IMR-90 (cell line): ENCODE measurements around the gene CYSRT1.

ENCODE experiments used
- BHLHE40 ChIP-seq: fragments of 150-350 bp; IDR thresholded peaks from 2 replicates; pipeline ENCODE4 v1.6.1; 2016; ENCODE audit warnings: mild to moderate bottlenecking, low read depth, low read length
- CEBPB ChIP-seq: IDR thresholded peaks from 2 replicates; pipeline ENCODE4 v1.6.1; 2012; ENCODE audit warnings: low read depth, low read length, improper control_type of control experiment
- MAFK ChIP-seq: IDR thresholded peaks from 2 replicates; pipeline ENCODE4 v1.6.1; 2012; ENCODE audit warnings: low read depth, low read length, improper control_type of control experiment
- MAZ ChIP-seq: IDR thresholded peaks from 2 replicates; pipeline ENCODE4 v1.6.1; 2012; ENCODE audit warnings: low read depth, mild to moderate bottlenecking, low read length, improper control_type of control experiment, moderate library complexity, borderline replicate concordance
- MXI1 ChIP-seq: IDR thresholded peaks from 2 replicates; pipeline ENCODE4 v1.6.1; 2012; ENCODE audit warnings: low read depth, mild to moderate bottlenecking, low read length, moderate library complexity, borderline replicate concordance
- NFE2L2 ChIP-seq: fragments of 150-350 bp; IDR thresholded peaks from 2 replicates; pipeline ENCODE4 v1.6.1; 2016; ENCODE audit warnings: low read depth, mild to moderate bottlenecking, low read length
- POLR2A ChIP-seq: IDR thresholded peaks from 2 replicates; pipeline ENCODE4 v1.6.1; 2012; ENCODE audit warnings: mild to moderate bottlenecking, low read depth, low read length
- RAD21 ChIP-seq: IDR thresholded peaks from 2 replicates; pipeline ENCODE4 v1.6.1; 2012; ENCODE audit warnings: low read length, improper control_type of control experiment
- RCOR1 ChIP-seq: IDR thresholded peaks from 2 replicates; pipeline ENCODE4 v1.6.1; 2012; ENCODE audit warnings: mild to moderate bottlenecking, low read length, improper control_type of control experiment; ENCODE audit not compliant: insufficient replicate concordance
- SMC3 ChIP-seq: fragments of 150-350 bp; IDR thresholded peaks from 2 replicates; pipeline ENCODE4 v1.6.1; 2016; ENCODE audit warnings: low read depth, mild to moderate bottlenecking, antibody characterized with exemption, low read length, moderate library complexity
- TF ChIP-seq, protein P1 (sequence below): conservative IDR thresholded peaks from 2 replicates; pipeline ENCODE4 v1.5.1; 2012; ENCODE audit warnings: mild to moderate bottlenecking, low read depth, low read length, improper control_type of control experiment
- TF ChIP-seq, protein P2 (sequence below): fragments of 150-350 bp; IDR thresholded peaks from 2 replicates; pipeline ENCODE4 v1.6.1; 2017; ENCODE audit warnings: mild to moderate bottlenecking, antibody characterized with exemption, low read length, low read depth
- TF ChIP-seq, protein P3 (sequence below): fragments of 150-350 bp; IDR thresholded peaks from 2 replicates; pipeline ENCODE4 v1.6.1; 2016; ENCODE audit warnings: low read depth, mild to moderate bottlenecking, low read length, moderate library complexity, borderline replicate concordance

GRCh38 chr9:137232101-137232500, 7.1 kb downstream of the CYSRT1 start:
- TF ChIP-seq, protein P1, sequence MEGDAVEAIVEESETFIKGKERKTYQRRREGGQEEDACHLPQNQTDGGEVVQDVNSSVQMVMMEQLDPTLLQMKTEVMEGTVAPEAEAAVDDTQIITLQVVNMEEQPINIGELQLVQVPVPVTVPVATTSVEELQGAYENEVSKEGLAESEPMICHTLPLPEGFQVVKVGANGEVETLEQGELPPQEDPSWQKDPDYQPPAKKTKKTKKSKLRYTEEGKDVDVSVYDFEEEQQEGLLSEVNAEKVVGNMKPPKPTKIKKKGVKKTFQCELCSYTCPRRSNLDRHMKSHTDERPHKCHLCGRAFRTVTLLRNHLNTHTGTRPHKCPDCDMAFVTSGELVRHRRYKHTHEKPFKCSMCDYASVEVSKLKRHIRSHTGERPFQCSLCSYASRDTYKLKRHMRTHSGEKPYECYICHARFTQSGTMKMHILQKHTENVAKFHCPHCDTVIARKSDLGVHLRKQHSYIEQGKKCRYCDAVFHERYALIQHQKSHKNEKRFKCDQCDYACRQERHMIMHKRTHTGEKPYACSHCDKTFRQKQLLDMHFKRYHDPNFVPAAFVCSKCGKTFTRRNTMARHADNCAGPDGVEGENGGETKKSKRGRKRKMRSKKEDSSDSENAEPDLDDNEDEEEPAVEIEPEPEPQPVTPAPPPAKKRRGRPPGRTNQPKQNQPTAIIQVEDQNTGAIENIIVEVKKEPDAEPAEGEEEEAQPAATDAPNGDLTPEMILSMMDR: no peak
- TF ChIP-seq POLR2A: no peak
- no peak for TF ChIP-seq NFE2L2
- TF ChIP-seq MAZ: no peak
- TF ChIP-seq RAD21: no peak
- TF ChIP-seq RCOR1: no peak
- TF ChIP-seq, protein P2, sequence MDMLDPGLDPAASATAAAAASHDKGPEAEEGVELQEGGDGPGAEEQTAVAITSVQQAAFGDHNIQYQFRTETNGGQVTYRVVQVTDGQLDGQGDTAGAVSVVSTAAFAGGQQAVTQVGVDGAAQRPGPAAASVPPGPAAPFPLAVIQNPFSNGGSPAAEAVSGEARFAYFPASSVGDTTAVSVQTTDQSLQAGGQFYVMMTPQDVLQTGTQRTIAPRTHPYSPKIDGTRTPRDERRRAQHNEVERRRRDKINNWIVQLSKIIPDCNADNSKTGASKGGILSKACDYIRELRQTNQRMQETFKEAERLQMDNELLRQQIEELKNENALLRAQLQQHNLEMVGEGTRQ: no peak
- TF ChIP-seq BHLHE40: no peak
- TF ChIP-seq CEBPB: no peak
- TF ChIP-seq SMC3: no peak
- no peak for TF ChIP-seq MXI1
- TF ChIP-seq, protein P3, sequence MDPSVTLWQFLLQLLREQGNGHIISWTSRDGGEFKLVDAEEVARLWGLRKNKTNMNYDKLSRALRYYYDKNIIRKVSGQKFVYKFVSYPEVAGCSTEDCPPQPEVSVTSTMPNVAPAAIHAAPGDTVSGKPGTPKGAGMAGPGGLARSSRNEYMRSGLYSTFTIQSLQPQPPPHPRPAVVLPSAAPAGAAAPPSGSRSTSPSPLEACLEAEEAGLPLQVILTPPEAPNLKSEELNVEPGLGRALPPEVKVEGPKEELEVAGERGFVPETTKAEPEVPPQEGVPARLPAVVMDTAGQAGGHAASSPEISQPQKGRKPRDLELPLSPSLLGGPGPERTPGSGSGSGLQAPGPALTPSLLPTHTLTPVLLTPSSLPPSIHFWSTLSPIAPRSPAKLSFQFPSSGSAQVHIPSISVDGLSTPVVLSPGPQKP: no peak
- no peak for TF ChIP-seq MAFK
